Dermis blood vessel endothelial cell (primary cell): ENCODE measurements around the gene ALG1. TPM values are rescaled to one million over a fixed set of nuclear protein-coding genes. Genes with fewer than 3 reads are reported as not detected.
"Not testable (repeated sequence)": the region's sequence is repeated elsewhere in the genome, so short reads cannot be mapped to it uniquely, and the experiment has no call there.

Experiments
- DNase-seq: peaks from one replicate; pipeline ENCODE4 v3.0.0; 2010
- total RNA-seq: library from RNA; depleted of rRNA; stranded (reverse); fragments of >200 nt; gene quantifications from 2 replicates; pipeline ENCODE4 v1.2.3, GENCODE V29; 2014

The ALG1 gene
- total RNA-seq, 1 donor from 2014 or later: 36.4 TPM

- DNase-seq: no peak
Observed at GRCh38 chr16:5045499-5046115, 26.0 kb upstream of the ALG1 start.

- no peak for DNase-seq
Observed at GRCh38 chr16:5046914-5047313, 24.7 kb upstream of the ALG1 start.

GRCh38 chr16:5054876-5055865 is 16.5 kb upstream of the ALG1 start:
- DNase-seq: no peak

GRCh38 chr16:5056352-5056751 is 15.3 kb upstream of the ALG1 start:
- peak; percentile 47 for DNase-seq

- DNase-seq: peak; percentile 24
Observed at GRCh38 chr16:5058476-5058875, 13.2 kb upstream of the ALG1 start.

GRCh38 chr16:5059386-5060072 is 12.1 kb upstream of the ALG1 start:
- DNase-seq: no peak

- no peak for DNase-seq
Observed at GRCh38 chr16:5060073-5060641, 11.5 kb upstream of the ALG1 start.

- DNase-seq: no peak
Observed at GRCh38 chr16:5062051-5062450, 9.6 kb upstream of the ALG1 start.

- DNase-seq: no peak
Observed at GRCh38 chr16:5062790-5063765, 8.6 kb upstream of the ALG1 start.

GRCh38 chr16:5064915-5065314 is 6.7 kb upstream of the ALG1 start:
- DNase-seq: no peak

GRCh38 chr16:5065326-5065725 is 6.3 kb upstream of the ALG1 start:
- no peak for DNase-seq

GRCh38 chr16:5065813-5066212 is 5.8 kb upstream of the ALG1 start, which contains the start of gene C16orf89:
Gene C16orf89, minus strand, starts transcription at chr16:5065956. Its CDS starts 48 bp downstream, at chr16:5065908.
- no peak for DNase-seq

- no peak for DNase-seq
Observed at GRCh38 chr16:5066511-5066910, 5.1 kb upstream of the ALG1 start.

GRCh38 chr16:5069048-5069447 is 2.6 kb upstream of the ALG1 start:
- DNase-seq: no peak

GRCh38 chr16:5069854-5070253 is 1.8 kb upstream of the ALG1 start:
- no peak for DNase-seq

- no peak for DNase-seq
Observed at GRCh38 chr16:5070431-5071186, 1.0 kb upstream of the ALG1 start.

GRCh38 chr16:5071341-5071680 is 332 bp upstream of the ALG1 start:
- DNase-seq: no peak

GRCh38 chr16:5072334-5073278 is 963 bp downstream of the ALG1 start:
- no peak for DNase-seq

GRCh38 chr16:5073279-5073629 is 1.6 kb downstream of the ALG1 start:
- no peak for DNase-seq

- not testable (repeated sequence) for DNase-seq
Observed at GRCh38 chr16:5073771-5074170, 2.1 kb downstream of the ALG1 start.
